NCI-H1092 treated with DMSO at 0.1 percent for 48 hours (cell line): ENCODE results near the gene TMEM81.

ENCODE experiments used
- DNase-seq: peaks from one replicate; lab custom pipeline; 2025; lab: John Stamatoyannopoulos, UW

The TMEM81 gene

GRCh38 chr1:205084360-205084759 is at the start of gene TMEM81:
Gene TMEM81 (minus strand): TSS chr1:205084460. CDS start chr1:205084320, 140 bp downstream.
- no peak for DNase-seq

- DNase-seq, result no peak
Observed at GRCh38 chr1:205133287-205133686, 49.0 kb upstream of the TMEM81 start.

GRCh38 chr1:205129447-205130029 is 45.3 kb upstream of the TMEM81 start:
- no peak for DNase-seq

GRCh38 chr1:205128050-205128449 is 43.8 kb upstream of the TMEM81 start:
- no peak for DNase-seq

- DNase-seq, result no peak
Observed at GRCh38 chr1:205127646-205128045, 43.4 kb upstream of the TMEM81 start.

- no peak for DNase-seq
Observed at GRCh38 chr1:205124726-205125125, 40.5 kb upstream of the TMEM81 start.

- no peak for DNase-seq
Observed at GRCh38 chr1:205122489-205122882, 38.2 kb upstream of the TMEM81 start.

- DNase-seq, result peak; percentile 99
Observed at GRCh38 chr1:205121660-205122488, 37.6 kb upstream of the TMEM81 start, which contains the start of gene RBBP5. Gene RBBP5 (minus strand): TSS chr1:205121978. CDS start chr1:205121873, 105 bp downstream.

- DNase-seq, result no peak
Observed at GRCh38 chr1:205118752-205119151, 34.5 kb upstream of the TMEM81 start.

GRCh38 chr1:205111354-205111753 is 27.1 kb upstream of the TMEM81 start:
- DNase-seq, result no peak

GRCh38 chr1:205109711-205110110 is 25.5 kb upstream of the TMEM81 start:
- DNase-seq, result no peak

- DNase-seq, result no peak
Observed at GRCh38 chr1:205109269-205109668, 25.0 kb upstream of the TMEM81 start.

GRCh38 chr1:205108464-205108863 is 24.2 kb upstream of the TMEM81 start:
- DNase-seq, result no peak

GRCh38 chr1:205107327-205107726 is 23.1 kb upstream of the TMEM81 start:
- DNase-seq, result no peak

GRCh38 chr1:205102404-205102803 is 18.1 kb upstream of the TMEM81 start:
- DNase-seq, result no peak

- no peak for DNase-seq
Observed at GRCh38 chr1:205098242-205098641, 14.0 kb upstream of the TMEM81 start.

GRCh38 chr1:205095422-205095821 is 11.2 kb upstream of the TMEM81 start:
- DNase-seq, result no peak

GRCh38 chr1:205091043-205091740 is 6.9 kb upstream of the TMEM81 start:
- DNase-seq, result no peak

GRCh38 chr1:205088341-205088740 is 4.1 kb upstream of the TMEM81 start:
- no peak for DNase-seq

GRCh38 chr1:205082431-205082830 is 1.8 kb downstream of the TMEM81 start:
- no peak for DNase-seq

GRCh38 chr1:205077934-205078311 is 6.3 kb downstream of the TMEM81 start:
- DNase-seq, result no peak

GRCh38 chr1:205077158-205077933 is 6.9 kb downstream of the TMEM81 start:
- DNase-seq, result no peak
